KBM-7 (cell line): ENCODE measurements around the gene SH3RF3.
"Not testable (repeated sequence)": the region's sequence is repeated elsewhere in the genome, so short reads cannot be mapped to it uniquely, and the experiment has no call there.

Experiments
- DNase-seq: peaks from one replicate; pipeline ENCODE4 v3.0.0-alpha.2; 2015
- in situ Hi-C: fragments of 300-500 bp; cut with MboI; formaldehyde crosslinking; loops from 2 replicates; pipeline ENCODE4 v1.14.3; 2020; ENCODE audit warnings: low sequenced_read_pairs, low pct_unique_long_range_greater_than_20kb, mixed read lengths

Gene SH3RF3

DNA sequence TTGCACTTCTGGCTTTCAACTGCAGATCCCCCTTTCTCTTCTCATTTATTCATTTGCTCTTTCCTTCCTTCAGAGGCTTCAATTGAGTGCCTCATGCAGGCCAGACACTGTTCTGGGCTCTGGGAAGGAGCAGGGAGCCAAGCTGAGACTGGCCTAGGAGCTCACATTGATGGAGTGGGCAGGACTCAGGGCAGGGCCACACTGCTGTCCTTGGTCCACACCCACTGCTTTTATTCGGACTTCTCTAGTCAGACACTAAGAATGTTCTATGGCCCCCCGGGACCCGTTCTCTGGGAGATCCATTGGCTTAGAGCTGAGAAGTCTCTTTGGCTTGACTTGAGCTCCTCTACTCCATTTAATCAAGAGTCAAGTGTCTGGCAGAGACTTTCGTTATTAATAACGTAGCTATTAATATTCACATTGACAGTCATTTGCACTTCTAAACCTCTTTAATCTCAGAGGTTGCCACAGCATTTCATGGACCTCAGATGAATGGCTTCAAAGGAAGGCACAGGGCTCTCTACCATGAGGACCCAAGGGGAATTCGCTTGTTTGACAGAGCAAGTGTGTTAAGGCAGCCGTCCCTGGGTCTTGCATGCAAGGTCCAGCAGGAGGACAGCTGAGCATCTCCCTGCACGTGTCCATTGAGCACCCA lies 20.1 kb downstream of the SH3RF3 start:
- no peak for DNase-seq
- in situ Hi-C loops: loop anchor here (25.0 kb wide), 1 partner anchor 363 kb away; no protein-coding TSS in a partner anchor

DNA sequence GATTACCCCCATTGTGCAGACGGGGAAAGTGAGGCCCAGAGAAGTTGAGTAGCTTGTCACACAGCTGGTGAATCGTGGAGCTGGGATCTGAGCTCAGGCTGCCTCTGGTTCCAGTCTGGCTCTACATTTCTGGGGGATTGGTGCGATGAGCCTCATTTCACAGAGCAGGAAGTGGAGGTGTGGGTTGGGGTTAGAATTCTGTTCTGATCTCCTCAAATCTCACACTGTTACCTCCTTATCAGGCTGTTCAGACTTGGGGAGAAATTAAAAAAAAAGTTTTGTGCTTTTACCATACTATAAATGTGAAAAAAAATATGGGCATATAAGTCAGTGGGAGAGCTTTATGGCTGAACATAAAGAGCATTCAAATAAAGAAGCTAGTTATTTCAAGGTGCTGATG lies 21.6 kb downstream of the SH3RF3 start:
- DNase-seq: no peak
- in situ Hi-C loops: no loop called here

DNA sequence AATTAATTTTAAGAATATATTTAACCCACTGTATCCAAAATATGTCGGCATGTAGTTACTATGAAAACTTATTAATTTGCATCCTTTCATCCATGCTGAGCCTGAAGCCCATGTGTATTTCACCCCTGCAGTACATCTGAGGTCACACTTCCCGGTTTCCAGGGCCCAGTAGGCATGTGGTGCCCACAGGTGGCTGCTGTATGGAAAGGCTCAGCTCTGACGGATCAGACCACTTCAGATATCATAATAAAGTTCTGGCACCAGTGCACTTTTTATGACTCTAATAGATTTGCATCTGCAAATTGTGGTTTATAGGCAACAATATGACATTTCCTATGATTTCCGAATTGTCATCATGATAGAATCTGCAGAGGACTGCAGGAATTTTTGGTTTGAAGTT lies 22.5 kb downstream of the SH3RF3 start:
- no peak for DNase-seq
- in situ Hi-C loops: no loop called here

DNA sequence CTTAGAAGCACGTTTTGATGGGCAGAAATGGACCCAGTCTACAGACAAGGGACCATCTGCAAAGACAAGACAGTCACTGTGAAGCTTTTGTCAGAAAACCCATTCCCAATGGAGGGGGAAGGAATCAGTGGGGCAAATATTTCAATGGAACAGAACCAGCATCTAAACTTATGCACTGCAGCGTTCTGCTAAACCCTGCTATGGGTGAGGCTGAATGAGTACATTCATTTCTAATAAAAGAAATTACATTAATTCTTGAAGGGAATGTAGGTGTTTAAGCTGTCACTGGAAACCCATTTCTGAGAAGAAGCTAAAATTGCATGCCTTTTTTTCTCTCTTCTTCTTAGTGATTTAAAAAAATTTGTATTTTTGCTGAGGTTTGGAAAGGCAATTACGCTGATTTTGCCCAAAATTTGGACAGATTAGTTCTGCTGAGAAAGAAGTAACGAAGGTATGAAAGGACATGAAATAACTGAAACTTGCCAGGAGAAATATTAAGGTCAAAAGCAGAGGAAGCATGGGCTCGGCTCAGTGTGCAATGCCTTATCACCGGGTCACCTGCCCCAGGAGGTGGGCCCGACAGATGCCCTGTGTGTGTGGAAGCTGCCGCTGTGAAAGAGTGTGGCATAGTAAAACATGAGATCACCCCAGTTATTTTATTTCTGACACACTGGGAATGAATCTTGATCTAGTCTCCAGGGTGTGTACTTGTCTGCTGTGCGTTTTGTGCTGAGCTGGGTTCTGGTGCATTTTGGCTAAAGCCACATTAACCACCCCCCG lies 24.2 kb downstream of the SH3RF3 start:
- DNase-seq: no peak
- in situ Hi-C loops: no loop called here

DNA sequence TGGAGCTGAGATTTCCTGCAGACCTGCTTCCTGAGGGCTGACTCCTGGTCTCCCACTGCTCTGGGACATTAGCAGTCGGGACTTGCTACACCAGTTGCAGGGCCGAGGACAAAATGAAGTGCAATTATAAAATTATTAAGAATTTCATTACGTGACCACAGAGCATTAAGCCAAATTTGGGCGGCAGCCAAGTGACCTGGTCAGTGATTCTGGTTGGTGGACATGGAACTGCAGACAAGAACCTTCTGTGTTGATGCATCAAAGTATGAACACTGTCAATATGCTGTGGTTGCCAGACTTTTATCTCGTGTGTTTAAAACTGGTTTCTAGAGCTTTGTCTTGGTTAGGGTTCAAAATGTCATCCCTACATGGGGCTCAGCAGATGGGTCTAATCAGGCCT lies 24.8 kb downstream of the SH3RF3 start:
- in situ Hi-C loops: no loop called here
- DNase-seq: no peak

DNA sequence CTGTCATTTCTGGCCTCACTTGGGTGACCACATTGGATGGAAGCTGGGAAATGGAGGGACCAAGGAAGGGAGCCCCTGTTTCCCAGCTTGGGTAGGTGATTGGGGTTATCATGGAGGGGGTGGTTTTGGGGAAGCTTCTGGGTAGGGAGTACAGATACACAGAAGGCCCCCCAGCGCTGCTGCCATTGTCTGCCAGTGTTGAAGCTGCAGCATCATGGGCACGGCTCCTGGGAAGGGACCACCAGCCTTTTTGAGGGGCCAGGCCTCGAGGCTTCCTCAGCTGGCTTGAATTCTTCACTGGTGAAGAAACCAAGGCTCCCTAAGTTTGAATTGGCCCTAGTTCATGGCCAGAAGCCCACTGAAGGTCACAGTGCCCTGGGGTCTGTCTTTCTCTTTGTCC lies 25.2 kb downstream of the SH3RF3 start:
- in situ Hi-C loops: no loop called here
- no peak for DNase-seq

DNA sequence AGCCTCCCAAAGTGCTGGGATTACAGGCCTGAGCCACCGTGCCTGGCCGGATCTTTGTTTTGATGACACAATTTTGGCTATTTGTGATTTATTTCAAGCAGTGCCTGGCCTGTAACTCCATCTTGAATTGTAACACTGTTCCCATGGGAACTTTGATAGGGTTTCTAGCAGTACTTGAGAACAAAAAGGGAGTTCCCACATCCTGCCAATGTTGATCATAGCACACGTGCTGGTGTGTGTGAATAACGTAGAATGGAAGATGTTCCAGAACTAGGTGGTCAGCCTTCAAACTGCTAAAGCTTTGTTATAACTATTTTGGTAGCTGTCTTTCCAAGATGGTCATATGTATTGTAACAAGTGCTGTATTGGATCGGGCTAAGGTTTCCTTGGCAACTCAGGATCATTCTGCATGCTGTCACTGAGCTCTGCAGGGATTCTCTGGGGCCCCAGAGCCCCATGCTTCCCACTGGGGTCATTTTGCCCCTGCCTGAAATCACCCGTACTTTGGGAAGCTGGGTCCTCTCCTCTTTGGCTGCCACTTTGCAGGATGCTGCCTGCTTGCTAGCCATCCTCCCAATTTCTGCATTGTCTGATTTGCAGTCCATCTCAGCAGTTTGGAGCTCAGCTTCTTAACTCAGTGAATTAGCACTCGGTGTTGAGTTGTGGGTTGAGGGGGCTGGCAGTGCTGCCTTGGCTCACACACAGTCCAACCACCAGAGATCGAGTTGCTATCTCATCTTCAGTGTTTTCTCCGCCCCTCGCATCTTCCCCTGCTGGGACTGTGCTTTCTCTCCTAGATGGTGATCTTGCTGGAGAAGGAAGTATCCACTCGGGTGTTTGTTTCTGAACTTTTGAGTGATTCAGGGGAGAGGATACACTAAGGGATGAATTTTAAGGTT lies 26.8 kb downstream of the SH3RF3 start:
- in situ Hi-C loops: no loop called here
- DNase-seq: no peak

DNA sequence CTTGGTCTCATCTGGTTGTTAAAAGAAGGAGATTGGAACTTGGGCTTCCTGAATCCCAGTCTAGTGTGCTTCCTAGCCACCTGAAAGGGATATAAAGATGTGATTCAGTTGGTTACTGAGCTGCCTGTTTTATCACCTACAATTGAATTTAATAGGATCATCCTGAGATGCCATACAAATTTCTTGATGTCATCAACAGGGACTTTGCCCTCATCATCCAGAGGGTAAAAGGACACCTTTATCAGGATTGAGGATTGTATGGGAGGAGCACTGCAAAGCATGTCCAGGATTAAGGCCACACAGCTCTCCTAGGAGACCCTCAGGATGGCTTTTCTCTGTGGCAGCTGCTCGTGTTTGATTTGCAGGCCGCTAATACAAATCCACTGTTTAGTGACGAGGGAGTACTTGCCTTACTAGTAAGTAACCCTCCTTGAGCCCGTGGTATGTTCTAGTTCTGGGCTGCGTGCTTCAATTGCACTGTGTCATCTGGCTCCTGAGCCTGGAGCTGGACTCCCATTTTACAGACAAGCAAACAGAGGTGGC lies 28.6 kb downstream of the SH3RF3 start:
- no peak for DNase-seq
- in situ Hi-C loops: no loop called here

DNA sequence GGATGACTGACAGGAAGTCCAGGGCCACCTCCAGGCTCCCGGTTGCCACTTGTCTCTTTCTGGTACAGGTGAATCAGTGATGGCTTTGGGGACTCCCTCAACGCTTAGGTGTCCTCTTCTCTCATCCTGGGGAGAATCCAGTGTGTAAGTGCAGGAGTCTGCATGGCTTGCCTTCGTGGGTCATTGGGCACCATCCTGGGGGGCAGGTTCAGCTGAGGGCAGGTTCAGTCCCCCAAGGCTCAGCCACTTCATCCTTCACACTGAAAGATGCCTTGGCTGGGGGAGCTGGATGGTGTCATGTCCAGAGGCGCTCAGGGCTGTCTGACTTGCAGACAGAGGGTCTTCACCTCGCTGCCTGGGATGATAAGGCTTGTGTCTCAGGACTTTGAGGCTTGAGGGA lies 29.2 kb downstream of the SH3RF3 start:
- in situ Hi-C loops: no loop called here

DNA sequence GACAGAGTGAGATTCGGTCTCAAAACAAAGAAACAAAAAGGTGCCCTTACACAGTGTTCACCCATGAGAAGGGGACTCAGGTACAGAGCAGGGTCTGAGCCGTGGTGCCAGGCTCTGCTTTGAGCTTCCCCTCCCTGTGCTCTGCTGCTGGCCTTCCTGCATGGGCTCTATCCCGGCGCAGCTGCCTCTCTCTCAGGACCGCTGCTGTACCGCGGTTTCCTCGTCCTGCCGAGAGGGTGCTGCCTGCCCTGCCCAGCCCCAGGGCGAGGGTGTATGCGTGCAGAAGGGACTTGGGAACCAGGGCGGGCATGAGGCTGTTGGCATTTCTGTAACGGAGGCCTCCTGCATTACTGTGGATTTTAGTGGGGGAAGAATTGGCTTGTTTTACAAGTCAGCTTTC lies 30.1 kb downstream of the SH3RF3 start:
- in situ Hi-C loops: no loop called here
- DNase-seq: no peak

More for the DNA sequence above, 29.2 kb downstream of the SH3RF3 start:
- DNase-seq: no peak

DNA sequence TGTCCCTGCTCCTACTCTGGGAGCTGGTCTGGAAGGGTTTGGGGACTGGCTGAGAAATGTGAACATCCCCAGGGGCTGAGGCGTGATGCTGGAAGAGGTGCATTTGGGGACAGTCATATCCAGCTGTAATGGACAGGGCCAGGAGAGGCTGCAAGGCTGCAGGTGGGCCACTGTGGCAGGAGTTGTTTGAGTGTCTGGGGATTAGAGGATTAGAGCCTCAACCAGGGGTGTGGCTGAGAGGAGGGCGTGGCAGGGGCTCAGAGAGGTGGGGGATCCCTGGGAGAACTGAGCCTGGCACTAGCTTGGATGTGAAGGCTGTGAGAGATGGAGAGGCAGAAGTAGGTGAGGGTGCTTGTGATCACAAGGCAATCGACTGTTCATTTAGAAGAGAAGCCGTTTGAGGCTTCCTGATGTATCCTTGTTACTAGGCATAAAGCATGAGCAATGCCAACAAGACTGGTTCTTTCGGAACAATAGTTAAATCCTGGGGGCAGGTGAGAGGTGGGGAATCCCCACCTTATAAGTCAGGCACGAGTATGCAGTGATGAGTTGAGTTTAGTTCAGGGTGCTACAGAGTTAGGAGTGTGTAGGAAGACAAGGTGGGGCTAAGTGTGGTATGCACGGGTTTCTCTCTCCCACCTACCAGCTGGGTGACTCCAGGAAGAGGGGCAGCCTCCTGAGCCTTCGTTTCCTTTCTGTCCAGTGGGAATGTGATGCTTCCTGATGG lies 31.9 kb downstream of the SH3RF3 start:
- in situ Hi-C loops: no loop called here
- DNase-seq: no peak

DNA sequence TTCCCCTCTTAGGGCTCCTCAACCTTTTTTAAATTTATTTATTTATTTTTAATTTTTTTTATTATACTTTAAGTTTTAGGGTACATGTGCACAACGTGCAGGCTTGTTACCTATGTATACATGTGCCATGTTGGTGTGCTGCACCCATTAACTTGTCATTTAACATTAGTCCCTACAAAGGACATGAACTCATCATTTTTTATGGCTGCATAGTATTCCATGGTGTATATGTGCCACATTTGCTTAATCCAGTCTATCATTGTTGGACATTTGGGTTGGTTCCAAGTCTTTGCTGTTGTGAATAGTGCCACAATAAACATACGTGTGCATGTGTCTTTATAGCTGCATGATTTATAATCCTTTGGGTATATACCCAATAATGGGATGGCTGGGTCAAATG lies 33.4 kb downstream of the SH3RF3 start:
- DNase-seq, in situ Hi-C loops: not testable (repeated sequence)

DNA sequence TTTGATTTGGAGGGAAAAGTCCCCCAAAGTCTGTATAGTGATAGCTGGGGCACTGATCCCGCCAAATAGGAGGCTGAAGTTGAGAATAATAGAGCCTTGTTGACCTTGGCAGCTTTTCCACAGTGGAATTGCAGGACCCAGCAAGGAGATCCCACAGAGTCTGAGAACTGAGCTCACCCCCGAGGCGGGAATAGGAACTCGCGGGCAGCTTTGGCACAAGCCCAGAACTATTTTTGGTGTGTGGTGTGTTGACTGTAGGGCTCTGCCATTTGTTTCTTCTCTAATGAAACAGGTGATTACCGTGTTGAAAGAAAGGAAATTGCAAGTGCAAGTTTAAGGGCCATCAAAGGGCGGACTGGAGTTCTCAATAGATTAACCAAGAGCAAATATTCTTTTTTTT lies 34.0 kb downstream of the SH3RF3 start:
- in situ Hi-C loops: no loop called here
- no peak for DNase-seq

DNA sequence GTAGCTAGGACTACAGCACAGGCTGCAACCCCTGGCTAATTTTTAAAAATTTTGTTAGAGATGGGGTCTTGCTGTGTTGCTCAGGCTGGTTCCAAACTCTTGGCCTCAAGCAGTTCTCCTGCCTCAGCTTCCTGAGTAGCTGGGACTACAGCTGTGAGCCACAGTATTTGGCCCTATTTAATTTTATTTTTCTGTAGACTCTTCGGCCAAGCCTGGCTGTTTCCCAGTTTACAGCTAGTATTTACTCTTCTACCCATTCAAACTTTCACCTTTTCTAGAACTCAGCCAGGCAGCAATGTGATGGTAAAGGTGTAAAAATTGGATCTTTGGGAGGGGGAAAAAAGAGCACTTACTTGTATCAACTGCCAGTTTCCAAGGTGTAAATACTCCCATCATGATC lies 35.3 kb downstream of the SH3RF3 start:
- in situ Hi-C loops: no loop called here
- no peak for DNase-seq

DNA sequence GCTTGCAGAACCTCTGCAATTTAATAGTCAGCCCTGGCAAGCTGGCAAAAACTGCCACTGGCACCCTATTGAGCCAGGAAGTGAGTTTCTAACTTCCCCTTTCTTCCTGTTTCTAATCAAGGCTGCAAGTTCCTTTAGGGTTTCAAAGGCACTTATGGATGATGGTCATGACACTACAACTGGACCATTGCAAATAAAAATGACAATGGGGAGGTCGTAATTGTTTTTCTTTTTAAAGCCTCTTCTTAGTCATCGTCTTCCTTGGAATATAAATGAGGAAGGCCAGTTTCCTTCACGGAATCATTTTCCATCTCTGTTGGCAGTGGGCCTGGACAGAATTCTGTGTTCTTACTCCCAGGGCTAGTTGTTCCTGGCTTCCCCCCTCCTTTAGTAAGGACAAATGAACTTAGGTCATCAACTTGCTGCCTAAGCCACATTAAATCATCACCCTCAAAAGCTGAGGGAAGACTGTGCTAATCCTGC lies 35.8 kb downstream of the SH3RF3 start:
- DNase-seq: peak; percentile 25
- in situ Hi-C loops: no loop called here

DNA sequence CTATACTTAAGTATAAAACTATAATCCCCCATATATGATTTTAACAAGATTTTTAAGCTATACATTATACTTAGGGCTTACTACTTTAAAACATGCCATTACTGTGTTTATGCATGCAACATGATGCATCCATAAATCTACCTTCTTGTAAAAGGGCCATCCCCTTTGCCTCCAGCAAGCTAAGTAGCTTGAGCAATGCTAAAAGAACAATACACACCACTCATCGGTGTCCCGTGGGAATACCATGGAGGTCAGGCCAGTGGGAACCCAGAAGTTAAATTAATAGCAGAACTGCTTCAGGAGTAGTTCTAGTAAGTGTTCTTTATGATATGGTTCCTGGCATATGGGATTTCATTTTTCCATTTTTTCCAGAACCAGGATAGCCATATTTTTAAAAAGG lies 37.8 kb downstream of the SH3RF3 start:
- DNase-seq: no peak
- in situ Hi-C loops: no loop called here

DNA sequence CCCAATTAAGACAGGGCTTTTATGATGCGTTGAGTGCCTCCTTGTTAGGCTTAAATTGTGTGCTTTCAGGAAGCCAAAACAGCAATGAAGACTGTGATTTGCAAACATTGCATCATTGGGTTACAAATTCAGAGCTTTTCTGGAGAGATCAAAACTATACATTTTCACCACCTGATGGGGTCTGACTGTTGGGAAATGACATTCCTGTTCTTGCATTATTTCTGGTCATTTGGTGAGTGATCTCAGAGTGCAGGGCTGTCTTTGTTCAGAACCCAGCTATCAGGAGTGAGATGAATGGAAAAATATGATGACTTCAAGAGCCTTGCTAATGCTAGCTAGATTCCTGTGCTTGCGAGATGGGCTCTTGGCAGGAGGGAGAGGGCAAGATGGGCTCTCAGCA lies 39.1 kb downstream of the SH3RF3 start:
- in situ Hi-C loops: no loop called here
- no peak for DNase-seq

DNA sequence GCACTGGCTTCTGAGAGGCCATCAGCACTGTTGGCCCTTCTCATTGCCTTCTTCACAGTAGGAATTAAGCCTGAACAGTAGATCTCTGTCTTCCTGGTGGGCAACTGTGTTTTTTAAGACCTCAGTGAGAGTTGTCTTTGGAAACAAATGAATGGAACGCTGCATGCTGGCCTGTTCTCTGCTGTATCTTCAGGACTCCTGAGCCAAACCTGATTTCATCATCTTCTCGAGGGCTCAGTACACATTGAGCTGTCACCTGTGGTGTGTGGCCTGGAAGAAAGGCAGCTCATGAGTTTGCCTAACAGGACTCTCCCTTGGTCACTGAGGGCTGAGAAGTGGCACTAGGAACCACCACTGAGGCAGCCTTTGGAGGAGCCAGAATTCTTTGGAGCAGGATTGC lies 39.7 kb downstream of the SH3RF3 start:
- in situ Hi-C loops: no loop called here
- DNase-seq: no peak

DNA sequence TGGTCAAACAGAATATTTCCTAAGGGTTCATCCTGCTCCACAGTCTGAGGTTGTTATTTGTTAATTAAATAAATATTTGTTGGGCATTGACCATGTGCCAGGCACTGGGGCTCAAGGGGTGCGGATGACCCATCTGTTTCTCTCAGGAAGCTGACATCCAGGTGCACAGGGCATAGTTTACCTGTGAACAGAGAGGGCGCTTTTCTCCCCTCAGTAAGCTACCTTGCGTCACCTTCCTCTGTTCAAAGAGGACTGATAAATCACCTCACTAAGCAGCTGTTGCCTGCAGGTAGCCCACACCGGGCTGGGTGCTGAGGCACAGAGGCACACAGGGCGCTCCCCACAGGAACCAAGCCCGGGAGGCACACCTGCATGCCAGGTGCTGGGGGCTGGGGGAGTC lies 41.6 kb downstream of the SH3RF3 start:
- DNase-seq: no peak
- in situ Hi-C loops: no loop called here
